NCI-H526 (cell line): Measurements from ENCODE around the gene UBTF.

ENCODE experiments used
- DNase-seq, 2 experiments: peaks; one replicate each; lab custom pipeline; 2025; lab: John Stamatoyannopoulos, UW

UBTF gene

DNA sequence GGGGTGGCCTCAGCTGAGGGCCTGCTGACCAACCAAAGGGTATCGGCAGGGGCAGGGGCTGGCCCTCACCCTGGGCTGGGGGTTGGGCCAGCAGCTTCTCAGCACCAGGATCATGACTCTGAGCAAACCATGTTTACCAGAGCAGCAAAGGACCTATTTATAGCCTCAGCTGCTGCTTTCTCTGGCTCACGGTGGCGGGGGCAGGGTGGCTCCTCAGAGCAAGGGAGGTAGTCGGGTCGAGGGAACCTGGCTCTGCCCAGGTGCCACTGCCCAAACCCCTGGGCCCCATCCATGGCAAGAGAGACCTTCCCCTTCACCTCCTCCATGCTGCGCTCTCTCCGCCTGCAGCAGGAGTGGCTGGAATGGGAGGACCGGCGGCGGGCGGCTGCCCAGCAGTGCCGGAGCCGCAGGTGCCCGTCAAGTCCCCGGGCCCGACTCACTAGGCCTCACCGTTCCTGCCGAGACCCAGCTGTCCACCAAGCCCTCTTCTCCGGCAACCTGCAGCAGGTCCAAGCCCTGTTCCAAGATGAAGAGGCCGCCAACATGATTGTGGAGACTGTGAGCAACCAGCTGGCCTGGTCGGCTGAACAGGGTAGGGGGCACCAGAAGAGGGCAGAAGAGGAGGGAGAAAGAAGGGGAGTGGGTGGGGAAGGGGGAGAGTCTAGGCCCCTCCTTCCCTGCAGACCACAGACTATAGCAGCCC is 48.8 kb downstream of the UBTF start, which contains the start of gene ASB16:
TSS of gene ASB16 (plus strand) at position 206 of the 703 bp plus-strand sequence. CDS start at position 292, 86 bp downstream.
- peak in 1 of 2 experiments; percentile 81 for DNase-seq

DNA sequence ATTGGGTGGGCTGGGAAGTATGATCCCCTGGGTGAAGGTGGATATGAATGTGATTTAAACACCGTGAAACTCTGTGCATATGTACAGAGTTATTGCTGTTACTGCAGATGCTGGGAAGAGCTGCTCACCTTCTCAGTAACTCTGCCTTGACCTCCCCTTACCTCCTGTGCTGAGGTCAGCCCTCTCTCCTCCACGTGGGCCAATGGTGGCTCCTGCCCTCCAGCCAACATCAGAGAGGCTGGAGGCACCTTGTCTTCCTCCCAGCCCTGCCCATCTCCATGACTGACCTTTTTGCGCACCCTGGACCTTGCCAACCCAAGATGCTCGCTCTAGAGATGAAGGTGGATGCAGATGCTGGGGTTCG is 49.4 kb downstream of the UBTF start:
- DNase-seq: no peak

DNA sequence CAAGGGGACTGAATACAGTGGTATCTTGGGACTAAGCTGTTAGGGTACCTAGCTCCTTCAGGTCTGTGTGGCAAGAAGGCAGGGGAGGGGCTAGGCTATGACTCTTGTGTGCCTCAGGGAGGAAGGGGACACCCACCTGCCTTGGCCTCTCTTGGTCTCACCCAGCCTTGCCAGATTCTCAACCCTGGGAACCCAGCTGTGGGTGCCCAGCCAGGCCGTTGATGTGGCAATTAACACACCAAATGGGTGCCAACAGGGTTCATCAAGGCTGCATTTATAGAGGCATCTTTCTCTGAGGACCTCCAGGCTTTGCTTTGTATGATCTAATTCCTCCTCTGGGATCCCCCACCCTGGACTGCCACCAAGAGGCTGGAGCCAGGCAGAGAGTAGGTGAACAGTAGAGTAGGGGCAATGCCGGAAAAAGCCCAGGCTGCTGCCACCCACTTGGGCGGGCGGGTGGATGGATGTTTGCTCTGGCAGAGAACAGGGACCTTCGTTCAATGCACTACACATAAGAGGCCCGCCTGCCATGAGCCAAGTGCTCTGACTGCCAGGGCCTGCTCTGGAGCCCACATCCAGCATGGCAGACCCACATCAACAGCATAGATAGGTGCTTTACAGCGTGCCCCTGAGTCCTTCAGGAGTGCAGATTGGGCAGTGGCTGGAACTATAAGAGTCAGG is 52.2 kb downstream of the UBTF start:
- no peak for DNase-seq

DNA sequence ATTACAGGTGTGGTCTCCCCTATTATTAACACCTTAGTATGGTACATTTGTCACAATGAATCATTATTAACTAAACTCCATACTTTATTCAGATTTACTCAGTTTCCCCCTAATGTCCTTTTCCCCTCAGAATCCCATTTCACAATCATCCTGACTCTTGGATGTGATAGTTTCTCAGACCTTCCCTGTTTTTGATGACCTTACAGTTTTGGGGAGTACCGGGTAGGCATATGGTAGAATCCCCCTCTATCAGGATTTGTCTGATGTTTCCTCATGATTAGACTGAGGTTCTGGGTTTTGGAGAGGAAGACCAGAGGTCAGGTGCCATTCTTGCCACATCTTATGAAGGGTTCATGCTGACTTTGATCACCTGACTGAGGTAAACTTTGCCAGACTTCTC is 55.0 kb downstream of the UBTF start:
- no peak for DNase-seq

DNA sequence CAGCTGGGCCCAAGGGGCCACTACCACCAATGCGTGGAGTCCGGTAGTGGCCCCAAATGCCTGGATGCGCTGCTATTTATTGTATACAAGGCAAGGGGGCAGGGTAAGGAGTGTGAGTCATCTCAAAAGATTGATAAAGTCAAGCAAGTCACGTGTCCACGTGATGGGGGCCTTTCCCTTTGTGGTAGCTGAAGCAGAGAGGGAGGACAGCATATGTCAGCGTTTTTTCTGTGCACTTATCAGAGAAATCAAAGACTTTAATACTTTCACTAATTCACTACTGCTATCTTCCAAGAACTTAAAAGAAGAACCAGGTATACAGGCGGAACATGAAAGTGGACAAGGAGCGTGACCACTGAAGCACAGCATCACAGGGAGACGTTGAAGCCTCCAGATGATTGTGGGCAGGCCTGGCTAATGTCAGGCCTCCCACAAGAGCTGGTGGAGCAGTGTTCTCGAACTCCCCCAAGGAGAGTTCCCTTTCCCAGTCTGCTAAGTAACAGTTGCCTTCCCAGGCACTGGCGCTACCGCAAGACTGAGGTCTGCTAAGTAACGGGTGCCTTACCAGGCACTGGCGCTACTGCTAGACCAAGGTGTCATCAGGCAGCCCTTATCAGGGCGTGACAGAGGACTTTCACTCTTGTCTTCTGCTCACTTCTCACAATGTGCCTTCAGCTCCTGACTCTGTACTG is 59.8 kb downstream of the UBTF start:
- DNase-seq: no peak

DNA sequence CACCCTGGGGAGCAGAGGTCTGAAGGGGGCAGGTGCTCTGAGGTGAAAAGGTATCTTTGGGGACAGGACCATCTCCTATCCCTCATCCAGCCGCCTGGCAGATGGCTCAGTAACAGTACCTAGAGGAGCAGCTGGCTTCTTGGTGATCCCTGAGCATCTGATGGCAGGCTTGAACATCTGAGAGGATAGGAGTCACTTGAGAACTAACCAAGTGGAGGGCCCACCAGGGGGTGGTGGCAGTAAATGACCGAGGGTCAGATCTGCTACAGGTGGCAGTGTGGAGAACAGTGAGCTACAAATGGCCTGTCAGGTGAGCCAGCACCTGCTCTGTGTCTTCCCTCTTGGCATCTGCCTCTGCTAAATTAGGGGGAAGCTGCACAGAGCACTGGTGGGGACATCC is 64.0 kb downstream of the UBTF start:
- no peak for DNase-seq
